GM21786 (cell line): ENCODE measurements around the gene LRR1.
A peak's percentile ranks its signal among the peaks of the same experiment; 100 is the strongest.
"Not testable (repeated sequence)": the region's sequence is repeated elsewhere in the genome, so short reads cannot be mapped to it uniquely, and the experiment has no call there.

Experiments used
- ATAC-seq: cut with Tn5 transposase; IDR thresholded peaks from one replicate; pipeline ENCODE4 v1.9.1; 2021; ENCODE audit not compliant: unreplicated experiment

LRR1 gene, protein sequence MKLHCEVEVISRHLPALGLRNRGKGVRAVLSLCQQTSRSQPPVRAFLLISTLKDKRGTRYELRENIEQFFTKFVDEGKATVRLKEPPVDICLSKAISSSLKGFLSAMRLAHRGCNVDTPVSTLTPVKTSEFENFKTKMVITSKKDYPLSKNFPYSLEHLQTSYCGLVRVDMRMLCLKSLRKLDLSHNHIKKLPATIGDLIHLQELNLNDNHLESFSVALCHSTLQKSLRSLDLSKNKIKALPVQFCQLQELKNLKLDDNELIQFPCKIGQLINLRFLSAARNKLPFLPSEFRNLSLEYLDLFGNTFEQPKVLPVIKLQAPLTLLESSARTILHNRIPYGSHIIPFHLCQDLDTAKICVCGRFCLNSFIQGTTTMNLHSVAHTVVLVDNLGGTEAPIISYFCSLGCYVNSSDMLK

DNA sequence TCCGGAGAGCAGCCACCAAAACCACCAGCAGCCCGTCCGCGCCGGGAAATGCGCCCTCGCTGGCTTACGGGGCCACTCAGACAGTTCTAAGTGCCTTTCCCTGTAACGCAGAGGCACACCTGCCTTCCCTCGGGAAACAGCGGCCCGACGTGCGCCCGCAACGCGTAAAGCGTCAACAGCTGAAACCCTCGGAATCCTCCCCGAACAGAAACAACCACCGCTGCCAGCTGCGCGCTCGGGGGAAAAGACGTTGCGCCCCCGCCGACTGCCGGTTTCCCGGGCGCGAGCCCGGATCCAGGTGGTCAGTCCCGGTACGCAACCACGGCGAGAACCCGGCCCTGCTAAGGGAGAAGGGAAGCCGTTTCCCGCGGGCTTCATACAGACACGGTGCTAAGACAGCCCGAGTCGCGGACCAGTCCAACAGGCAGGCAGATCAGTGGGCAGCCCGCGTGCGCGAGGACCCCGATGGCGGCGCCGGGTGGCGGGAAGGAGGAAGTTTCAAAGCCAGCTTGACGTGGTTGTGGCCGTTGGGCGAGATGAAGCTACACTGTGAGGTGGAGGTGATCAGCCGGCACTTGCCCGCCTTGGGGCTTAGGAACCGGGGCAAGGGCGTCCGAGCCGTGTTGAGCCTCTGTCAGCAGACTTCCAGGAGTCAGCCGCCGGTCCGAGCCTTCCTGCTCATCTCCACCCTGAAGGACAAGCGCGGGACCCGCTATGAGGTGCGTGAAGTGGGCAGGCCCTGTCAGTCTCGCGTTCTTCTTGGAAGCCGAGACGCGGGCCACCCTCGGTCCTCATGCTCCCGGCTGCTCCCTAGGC, at the start of gene LRR1:
Gene LRR1, plus strand, starts transcription at position 456 of the 816 bp plus-strand sequence. Its CDS starts 81 bp downstream, at position 537.
- peak; percentile 41 for ATAC-seq

DNA sequence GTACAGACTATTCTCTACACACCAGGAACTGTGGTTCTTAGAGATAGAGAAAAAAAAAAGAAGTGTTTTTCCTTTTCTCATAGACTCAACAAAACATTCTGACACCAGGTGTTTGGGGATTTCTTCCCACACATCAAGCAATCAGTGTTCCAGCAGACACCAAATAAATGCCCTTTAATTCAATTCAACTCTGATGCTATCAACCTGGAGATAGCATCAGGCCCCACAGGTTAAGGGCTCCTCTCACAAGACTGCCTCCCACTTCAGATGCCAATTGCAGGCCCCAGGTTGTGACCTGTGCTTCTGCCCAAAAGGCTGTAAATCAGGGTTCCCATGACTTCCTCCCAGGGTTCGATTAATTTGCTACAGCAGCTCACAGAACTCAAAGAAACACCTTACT, 49.3 kb upstream of the LRR1 start:
- no peak for ATAC-seq

DNA sequence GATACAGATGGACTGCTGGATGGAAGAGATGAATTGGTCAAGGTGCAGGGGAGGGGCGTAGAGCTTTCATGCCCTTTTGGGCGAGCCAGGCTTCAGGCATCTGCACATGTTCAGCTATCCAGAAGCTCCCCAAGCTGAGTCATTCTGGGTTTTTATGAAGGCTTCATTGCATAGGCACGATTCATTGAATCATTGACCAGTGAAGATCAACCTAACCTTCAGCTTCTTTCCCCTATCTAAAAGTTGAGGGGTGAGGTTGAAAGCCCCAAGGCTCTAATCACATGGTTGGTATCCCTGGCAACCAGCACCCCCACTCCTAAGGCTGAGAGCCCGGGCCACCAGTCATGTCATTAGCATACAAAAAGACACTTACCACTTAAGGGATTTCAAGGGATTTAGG, 48.9 kb upstream of the LRR1 start:
- no peak for ATAC-seq

DNA sequence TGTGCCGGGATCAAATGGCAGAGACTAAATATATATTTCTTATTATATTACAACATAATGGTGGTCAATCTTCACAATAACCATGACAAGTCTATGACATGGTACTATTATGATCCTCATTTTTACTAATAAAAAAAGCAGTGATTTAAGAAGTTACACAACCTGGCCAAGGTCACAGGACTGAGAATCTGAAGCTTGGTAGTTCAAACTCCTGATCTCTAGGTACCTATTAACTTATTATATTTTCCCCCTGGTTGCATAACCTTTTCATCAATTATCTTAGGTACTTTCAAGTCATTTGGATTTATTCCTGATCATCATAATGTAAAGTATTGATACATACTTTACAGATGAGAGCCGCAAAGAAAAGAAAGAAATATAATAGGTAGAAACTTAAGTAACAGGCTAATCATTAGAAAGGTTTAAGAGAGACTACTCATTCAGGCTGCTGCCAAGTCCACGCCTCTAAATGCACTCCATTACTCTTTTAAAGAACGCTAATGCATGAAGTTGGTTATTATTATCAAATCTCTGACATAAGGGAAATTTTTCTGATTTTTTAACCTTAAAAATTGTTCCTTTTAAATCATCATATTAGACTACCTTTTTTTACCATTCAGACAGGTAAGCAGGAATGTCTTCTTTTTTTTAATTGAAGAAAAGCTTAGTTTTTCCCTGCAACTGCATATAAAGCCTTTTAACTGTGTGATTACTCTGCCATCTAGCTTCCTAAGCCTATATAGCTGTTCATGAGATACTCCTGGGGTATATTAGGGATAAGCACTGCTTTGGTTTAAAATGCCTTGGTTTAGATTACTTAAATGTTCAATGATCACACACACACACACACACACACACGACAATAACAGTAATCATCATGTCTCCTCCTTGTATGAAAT, 48.2 kb upstream of the LRR1 start:
- no peak for ATAC-seq

DNA sequence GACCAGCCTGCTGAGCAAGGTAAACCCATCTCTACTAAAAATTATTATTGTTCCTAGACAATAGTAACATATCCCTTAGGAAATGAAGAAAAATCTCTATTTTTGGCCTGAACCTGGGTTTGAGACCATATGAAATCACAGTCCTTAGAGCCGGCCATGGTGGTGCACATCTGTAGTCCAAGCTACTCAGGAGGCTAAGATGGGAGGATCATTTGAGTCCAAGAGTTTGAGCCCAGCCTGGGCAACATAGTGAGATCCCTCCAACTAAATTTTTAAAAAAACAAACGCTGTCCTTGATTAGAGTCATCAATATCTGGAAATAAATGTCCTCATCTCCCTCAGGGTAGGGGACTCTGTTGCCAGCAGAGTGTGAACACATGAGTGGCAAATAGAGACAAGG, 47.2 kb upstream of the LRR1 start:
- ATAC-seq: no peak

DNA sequence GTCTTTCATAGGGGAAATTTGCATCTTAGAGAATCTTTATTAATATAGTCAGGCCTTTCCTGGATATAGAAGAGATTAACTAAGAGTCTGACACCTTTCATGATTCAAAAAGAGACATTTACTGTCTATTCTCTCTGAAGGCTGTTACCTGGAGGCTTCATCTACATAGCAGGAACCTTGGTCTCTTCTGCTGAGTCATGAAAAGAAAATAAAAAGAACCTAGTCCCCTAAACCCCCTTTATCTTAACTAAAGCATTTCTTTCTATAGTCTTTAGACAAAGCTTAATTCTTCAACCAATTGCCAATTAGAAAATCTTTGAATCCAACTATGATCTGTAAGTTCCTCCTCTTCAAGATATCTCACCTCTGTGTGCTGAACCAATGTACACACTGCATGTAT, 45.6 kb upstream of the LRR1 start:
- ATAC-seq: no peak

DNA sequence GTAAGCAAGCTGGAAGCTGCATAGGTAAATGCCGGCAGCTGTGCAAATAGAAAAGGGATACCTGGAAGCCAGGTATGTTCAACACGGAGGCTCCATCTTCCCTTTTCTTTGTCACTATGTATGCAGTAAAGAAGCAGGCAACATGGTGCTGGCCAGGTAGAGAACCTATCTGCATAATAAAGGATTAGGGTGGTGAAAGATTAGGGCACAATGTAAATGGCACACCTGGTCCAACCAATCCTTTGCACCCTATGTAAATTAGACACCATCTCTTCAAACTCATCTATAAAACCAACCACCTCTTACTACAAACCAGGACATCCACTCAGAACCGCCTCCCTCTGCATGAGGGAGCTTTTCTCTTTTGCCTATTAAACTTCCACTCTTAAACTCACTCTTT, 44.8 kb upstream of the LRR1 start:
- ATAC-seq: no peak

DNA sequence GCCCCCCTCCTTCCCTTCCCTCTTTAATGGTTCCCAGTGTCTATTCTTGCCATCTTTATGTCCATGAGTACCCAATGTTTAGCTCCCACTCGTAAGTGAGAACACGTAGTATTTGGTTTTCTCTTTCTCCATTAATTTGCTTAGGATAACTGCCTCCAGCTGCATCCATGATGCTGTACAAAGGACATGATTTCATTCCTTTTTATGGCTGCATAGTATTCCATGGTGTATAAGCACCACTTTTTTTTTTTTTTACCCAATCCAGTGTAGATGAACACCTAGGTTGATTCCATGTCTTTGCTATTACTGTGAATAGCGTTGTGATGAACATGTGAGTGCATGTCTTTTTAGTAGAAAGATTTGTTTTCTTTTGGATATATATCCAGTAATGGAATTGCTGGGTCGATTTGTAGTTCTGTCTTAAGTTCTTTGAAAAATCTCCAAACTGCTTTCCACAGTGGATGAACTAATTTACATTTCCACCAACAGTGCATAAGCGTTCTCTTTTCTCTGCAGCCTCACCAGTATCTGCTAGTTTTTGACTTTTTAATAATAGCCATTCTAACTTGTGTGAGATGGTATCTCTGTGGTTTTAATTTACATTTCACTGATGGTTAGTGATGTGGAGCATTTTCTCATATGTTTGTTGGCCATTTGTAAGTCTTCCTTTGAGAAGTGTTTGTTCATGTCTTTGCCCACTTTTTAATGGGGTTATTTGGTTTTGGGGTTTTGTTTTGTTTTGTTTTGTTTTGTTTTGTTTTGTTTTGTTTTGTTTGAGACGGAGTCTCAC, 38.6 kb upstream of the LRR1 start:
- no peak for ATAC-seq

DNA sequence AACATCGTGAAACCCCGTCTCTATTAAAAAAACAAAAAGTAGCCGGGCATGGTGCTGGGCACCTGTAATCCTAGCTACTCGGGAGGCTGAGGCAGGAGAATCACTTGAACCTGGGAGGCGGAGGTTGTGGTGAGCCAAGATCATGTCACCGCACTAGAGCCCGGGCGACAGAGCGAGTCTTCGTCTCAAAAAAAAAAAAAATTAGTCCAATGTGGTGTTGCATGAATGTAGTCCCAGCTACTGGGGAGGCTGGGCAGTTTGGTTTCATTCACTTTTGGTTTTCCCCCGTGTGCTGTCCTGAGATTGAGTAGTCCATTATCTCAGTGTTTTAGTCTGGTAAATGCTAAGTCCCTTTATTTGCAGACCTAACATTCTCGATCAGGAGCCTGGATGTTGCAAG, 32.0 kb upstream of the LRR1 start:
- no peak for ATAC-seq

DNA sequence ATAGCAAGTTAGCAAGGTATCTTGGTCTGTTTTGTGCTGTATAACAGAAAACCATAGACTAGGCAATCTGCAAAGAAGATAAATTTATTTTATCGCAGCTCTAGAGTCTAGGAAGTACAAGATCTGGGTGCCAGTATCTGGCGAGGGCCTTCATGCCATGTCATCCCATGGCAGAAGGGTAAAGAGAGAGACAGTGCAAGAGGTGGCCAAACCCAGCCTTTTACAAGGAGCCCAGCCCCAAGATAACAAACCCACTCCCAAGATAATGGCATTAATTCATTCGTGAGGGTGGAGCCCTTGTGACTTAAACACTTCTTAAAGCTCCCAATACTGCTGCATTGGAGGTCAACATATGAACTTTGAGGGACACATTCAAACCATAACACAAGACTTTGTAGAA, 29.5 kb upstream of the LRR1 start:
- no peak for ATAC-seq

DNA sequence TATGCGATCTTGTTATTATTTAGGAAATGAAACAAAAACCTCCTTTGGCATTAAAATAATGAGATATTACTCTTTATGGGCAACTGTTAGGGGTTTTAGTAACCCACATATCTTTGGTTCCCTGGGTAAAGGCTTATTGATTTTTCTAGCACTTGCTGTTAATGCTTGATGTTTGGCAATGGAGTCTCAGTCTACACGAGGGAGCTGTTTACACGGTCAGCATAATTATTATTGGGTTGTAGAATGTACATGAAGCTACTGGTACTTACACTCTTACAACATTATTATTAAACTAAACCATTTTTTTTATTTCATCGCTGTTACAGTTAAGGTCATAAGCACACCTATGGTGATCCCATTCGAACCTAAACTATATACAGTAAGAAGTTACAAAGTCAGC, 24.7 kb upstream of the LRR1 start:
- ATAC-seq: no peak

DNA sequence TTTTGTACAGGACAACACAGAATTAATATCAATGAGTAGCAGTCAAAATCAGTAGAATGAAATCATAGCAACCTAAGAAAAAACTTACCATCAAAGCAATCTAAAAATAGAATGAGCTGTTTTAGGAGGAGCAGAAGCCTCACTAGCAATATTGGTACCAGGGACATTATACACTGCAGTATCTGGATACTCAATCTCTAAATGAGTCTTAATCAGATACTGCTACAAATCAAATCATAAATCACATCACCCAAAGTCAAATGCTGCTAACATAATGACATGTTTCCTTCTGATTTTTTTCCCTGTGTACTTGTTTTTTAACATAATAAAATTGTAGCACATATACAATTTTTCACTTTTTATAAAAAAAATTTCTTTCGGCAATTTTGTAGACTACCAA, 20.6 kb upstream of the LRR1 start:
- no peak for ATAC-seq

DNA sequence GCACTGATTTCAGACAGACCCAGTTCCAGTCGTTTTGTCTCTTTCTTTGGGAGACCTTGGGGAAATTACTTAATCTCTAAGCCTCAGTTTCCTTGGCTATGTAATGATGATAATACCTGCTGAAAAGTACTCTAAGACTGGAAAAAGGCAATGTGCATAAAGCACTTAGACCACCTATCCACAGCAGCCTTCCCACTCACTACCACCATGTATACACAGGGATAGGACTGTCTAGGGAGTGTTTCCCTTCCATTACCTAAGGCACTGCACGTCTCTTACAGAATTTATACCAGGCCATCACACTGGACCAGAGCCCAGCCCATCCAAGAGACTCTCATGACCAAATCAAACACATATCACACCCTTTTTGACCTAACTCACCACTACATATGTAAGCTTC, 18.9 kb upstream of the LRR1 start:
- no peak for ATAC-seq

DNA sequence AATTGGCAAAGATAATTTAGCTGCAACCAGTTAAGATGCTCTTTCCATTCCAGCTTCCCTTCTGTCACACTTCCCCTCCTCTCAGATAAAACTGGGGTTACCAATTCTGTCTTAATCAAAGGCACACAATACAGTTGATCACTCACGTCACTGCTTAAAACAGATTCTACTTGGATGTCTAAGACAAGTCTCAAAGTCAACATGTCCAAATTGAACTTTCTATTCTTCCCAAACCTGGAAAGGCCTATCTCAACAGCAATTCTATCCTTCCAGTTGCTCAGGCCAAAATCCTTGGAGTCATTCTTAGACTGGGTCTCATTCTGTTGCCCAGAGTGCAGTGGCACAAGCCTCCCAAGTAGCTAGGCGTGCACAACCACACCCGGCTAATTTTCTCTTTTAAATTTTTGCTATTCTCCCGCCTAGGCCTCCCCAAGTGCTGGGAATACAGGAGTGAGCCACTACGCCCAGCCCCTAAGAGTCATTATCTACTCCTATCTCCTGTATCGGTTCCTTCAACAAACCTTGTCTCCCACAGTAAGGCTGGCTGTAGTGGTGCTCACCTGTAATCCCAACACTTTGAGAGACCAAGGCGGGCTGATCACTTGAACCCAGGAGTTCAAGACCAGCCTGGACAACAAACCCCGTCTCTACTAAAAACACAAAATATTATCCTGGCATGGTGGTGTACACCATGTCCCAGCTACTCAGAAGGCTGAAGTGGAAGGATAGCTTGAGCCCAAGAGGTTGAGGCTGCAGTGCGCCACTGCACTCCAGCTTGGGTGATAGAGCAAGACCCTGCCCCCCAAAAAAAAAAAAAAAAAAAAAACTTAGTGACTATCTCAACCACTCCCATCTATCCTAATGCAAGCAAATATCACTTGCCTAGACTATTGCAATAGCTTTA, 17.3 kb upstream of the LRR1 start:
- ATAC-seq: no peak

DNA sequence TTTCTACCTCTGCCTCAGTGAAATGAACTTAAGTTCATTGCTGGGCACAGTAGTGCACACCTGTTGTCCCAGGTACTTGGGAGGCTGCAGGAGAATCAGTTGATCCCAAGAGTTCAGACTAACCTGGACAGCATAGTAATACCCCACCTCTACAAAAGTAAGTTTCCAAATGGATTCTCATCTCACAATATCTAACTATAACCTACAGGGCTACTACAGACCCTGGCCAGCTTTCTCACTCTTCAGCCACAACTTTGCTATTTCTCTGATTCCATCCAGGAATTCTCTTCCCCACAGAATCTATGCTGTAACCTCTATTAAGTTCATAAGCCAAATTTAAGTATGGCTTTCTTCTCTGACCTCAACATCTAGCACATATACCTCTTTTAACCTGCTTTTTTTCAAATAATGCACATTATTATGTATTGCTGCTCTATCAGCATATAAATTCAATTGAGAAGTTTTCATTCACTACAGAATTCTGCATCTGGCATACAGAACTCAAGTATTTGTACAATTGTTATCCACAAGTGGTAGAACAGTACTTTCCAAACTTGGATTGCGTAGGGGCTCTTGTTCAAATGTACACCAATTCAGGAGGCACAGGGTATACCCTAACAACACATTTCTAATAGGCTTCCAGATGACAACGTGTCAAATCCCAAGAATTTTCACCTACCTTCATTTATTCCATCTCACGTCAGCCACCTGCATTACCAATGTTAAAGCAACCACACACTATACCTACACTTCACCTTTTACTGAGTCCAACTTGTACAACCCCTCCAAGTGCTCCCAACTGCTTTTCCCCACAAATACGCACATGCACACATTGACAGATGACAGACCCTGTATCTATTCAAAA, 16.4 kb upstream of the LRR1 start:
- ATAC-seq: no peak

DNA sequence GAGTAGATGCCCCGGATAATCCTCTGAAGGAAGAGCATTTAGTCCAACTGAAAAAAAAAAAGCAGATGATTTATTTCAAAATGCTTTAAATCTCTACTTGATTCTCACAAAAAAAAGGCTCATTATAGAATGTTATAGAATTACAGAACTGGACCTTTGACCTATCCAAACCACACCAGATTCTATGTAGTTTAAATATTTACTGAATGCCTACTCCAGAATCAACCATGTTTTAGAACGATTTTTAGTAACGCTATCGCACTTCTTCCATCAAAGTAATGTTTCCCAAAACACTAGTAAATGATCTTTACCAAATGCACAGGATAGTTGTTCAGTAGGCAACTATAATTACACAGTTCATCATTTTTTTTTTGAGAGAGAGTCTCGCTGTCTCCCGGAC, 15.1 kb upstream of the LRR1 start:
- no peak for ATAC-seq

DNA sequence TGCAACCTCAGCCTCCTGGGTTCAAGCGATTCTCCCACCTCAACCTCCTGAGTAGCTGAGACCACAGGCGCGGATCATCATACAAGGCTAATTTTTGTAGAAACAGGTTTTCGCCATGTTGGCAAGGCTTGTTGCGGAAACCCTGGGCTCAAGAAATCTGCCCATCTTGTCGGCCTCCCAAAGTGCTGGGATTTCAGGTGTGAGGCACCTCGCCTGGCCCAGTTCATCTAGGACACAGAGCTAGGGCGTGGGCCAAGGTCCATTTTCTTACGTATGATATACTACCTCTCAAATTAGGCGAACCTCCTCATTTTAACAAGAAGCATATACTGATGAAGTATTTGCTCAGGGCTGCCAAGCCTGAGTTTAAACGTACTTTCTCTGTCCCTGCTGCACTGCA, 14.7 kb upstream of the LRR1 start:
- no peak for ATAC-seq

DNA sequence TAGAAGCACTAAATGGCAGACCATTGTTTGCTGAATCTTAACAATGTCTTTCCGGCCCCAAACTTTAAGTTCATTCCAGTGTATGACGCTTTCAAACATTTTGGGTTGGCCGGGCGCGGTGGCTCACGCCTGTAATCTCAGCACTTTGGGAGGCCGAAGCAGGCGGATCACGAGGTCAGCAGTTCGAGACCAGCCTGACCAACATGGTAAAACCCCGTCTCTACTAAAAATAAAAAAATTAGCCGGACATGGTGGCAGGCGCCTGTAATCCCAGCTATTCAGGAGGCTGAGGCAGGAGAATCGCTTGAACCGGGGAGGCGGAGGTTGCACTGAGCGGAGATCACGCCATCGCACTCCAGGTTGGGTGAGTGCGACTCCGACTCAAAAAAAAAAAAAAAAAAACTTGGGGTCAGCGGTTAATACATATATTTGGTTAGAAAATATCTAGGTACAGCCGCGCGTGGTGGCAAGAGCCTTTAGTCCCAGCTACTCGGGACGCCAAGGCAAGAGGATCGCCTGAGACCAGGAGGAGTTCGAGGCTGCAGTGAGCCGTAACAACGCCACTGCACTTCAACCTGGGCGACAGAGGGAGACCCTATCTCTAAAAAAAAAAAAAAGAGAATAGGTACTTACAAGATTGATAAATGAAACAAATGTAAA, 13.6 kb upstream of the LRR1 start:
- ATAC-seq: not testable (repeated sequence)
